Measurements from ENCODE around the gene CPSF7. TPM values are rescaled to one million over a fixed set of nuclear protein-coding genes. Genes with fewer than 3 reads are reported as not detected.
"Not testable (repeated sequence)": the region's sequence is repeated elsewhere in the genome, so short reads cannot be mapped to it uniquely, and the experiment has no call there.

Gene CPSF7
- total RNA-seq, 4 donors from 2014 or later = 43.6 to 65.1 (median 53.7) TPM

GRCh38 chr11:61392981-61393595 is 36.7 kb downstream of the CPSF7 start:
- in situ Hi-C loops (cut with MboI; ENCODE audit: low pct_ligation_motif_present in 1 of 4, low pct_unique_long_range_greater_than_20kb in 1 of 4, low sequenced_read_pairs in 3 of 4) = loop anchor here in 1 of 4 donors (25.0 kb wide), 1 partner anchor 131 kb away; no protein-coding TSS in a partner anchor
- Histone ChIP-seq H3K4me1 (peaks cover 4 to 17% (median 14%) of the 10 kb centered on the region in 4 donors), H3K9me3 (no peaks in the 10 kb centered on the region), H3K36me3 (peaks cover 0 to 27% (median 0%) of the 10 kb centered on the region in 4 donors), H3K27me3 (no peaks in the 10 kb centered on the region), H3K27ac (peak overlapping the region; percentile 83 to 88 (median 86)), H3K4me3 (peak overlapping the region; percentile 30 to 86 (median 69))
- DNase-seq = no peak
- TF ChIP-seq POLR2AphosphoS5 (IDR thresholded peaks at IDR 0.05) = no peak
- TF ChIP-seq EP300 (IDR thresholded peaks at IDR 0.05; ENCODE audit: low read depth) = no peak
- WGBS, 2 donors (ENCODE audit: low coverage in 1 of 2) = 0 to 1% methylated on average over 5 to 15 of the region's 15 CpGs
- intact Hi-C loops (cut with DNase I; ENCODE audit: low total_unique reads) = no loop called here

GRCh38 chr11:61390161-61390560 is 39.6 kb downstream of the CPSF7 start:
- Histone ChIP-seq H3K4me1 (peaks cover 4 to 23% (median 15%) of the 10 kb centered on the region in 4 donors), H3K27me3 (no peaks in the 10 kb centered on the region), H3K4me3 (no peak overlapping the region), H3K36me3 (peaks cover 0 to 4% (median 0%) of the 10 kb centered on the region in 4 donors), H3K9me3 (no peaks in the 10 kb centered on the region), H3K27ac (no peak overlapping the region)
- 76 to 86% methylated on average over 1 of the region's 1 CpG for WGBS, 2 donors (ENCODE audit: low coverage in 1 of 2)
- intact Hi-C loops (cut with DNase I; ENCODE audit: low total_unique reads) = no loop called here
- TF ChIP-seq EP300 (IDR thresholded peaks at IDR 0.05; ENCODE audit: low read depth) (no peak), POLR2AphosphoS5 (IDR thresholded peaks at IDR 0.05) (no peak), POLR2A (IDR thresholded peaks at IDR 0.05) (no peak), CTCF (IDR thresholded peaks at IDR 0.05) (no peak)
- no peak for DNase-seq
- in situ Hi-C loops (cut with MboI; ENCODE audit: low pct_ligation_motif_present in 1 of 4, low pct_unique_long_range_greater_than_20kb in 1 of 4, low sequenced_read_pairs in 3 of 4) = loop anchor here in 1 of 4 donors (25.0 kb wide), 1 partner anchor 128 kb away; no protein-coding TSS in a partner anchor

GRCh38 chr11:61384271-61385242 is 45.2 kb downstream of the CPSF7 start:
- no peak overlapping the region for H3K4me3 ChIP-seq
- in situ Hi-C loops (cut with MboI; ENCODE audit: low pct_ligation_motif_present in 1 of 4, low pct_unique_long_range_greater_than_20kb in 1 of 4, low sequenced_read_pairs in 3 of 4) (loop anchor here (5.0 to 25.0 kb wide), 3 partner anchors 47 to 122 kb away; partner anchors contain the start of genes DDB1 (in 2 of the 4) and TKFC (in 2 of the 4)), intact Hi-C loops (cut with DNase I; ENCODE audit: low total_unique reads) (loop anchor here (2.0 kb wide), 1 partner anchor 48 kb away; no protein-coding TSS in a partner anchor)
- H3K9me3 ChIP-seq = no peaks in the 10 kb centered on the region
- 81 to 89% methylated on average over 3 to 15 of the region's 15 CpGs for WGBS, 2 donors (ENCODE audit: low coverage in 1 of 2)
- DNase-seq = no peak
- no peak overlapping the region for H3K27ac ChIP-seq
- H3K36me3 ChIP-seq = no peaks in the 10 kb centered on the region
- TF ChIP-seq POLR2AphosphoS5 (IDR thresholded peaks at IDR 0.05) = no peak
- TF ChIP-seq EP300 (IDR thresholded peaks at IDR 0.05; ENCODE audit: low read depth) = no peak
- H3K4me1 ChIP-seq = peaks cover 0 to 23% (median 7%) of the 10 kb centered on the region in 4 donors
- H3K27me3 ChIP-seq = no peaks in the 10 kb centered on the region

- not testable (repeated sequence) for H3K27me3 ChIP-seq, H3K36me3 ChIP-seq, DNase-seq, H3K4me3 ChIP-seq, H3K27ac ChIP-seq, H3K9me3 ChIP-seq
- 80 to 95% methylated on average over 3 to 5 of the region's 5 CpGs for WGBS, 2 donors (ENCODE audit: low coverage in 1 of 2)
- intact Hi-C loops (cut with DNase I; ENCODE audit: low total_unique reads) (loop anchor here (2.0 kb wide), 1 partner anchor 47 kb away; no protein-coding TSS in a partner anchor), in situ Hi-C loops (cut with MboI; ENCODE audit: low pct_ligation_motif_present in 1 of 4, low pct_unique_long_range_greater_than_20kb in 1 of 4, low sequenced_read_pairs in 3 of 4) (loop anchor here in 3 of 4 donors (10.0 to 25.0 kb wide), 2 partner anchors 49 to 122 kb away; partner anchors contain the start of genes DDB1 (in 2 of the 3) and TKFC (in 2 of the 3))
- H3K4me1 ChIP-seq = peaks cover 0 to 30% (median 7%) of the 10 kb centered on the region in 4 donors
Measured at GRCh38 chr11:61383859-61384258, 45.9 kb downstream of the CPSF7 start.

- no peaks in the 10 kb centered on the region for H3K27me3 ChIP-seq
- TF ChIP-seq EP300 (IDR thresholded peaks at IDR 0.05; ENCODE audit: low read depth) (peak; percentile 21), CTCF (IDR thresholded peaks at IDR 0.05) (no peak)
- peak overlapping the region in 3 of 4 donors; percentile 67 to 75 (median 71) for H3K27ac ChIP-seq
- in situ Hi-C loops (cut with MboI; ENCODE audit: low pct_ligation_motif_present in 1 of 4, low pct_unique_long_range_greater_than_20kb in 1 of 4, low sequenced_read_pairs in 3 of 4) (loop anchor here in 3 of 4 donors (10.0 to 25.0 kb wide), 2 partner anchors 46 to 119 kb away; partner anchors contain the start of genes DDB1 (in 2 of the 3) and TKFC (in 2 of the 3)), intact Hi-C loops (cut with DNase I; ENCODE audit: low total_unique reads) (no loop called here)
- no peaks in the 10 kb centered on the region for H3K9me3 ChIP-seq
- WGBS, 2 donors (ENCODE audit: low coverage in 1 of 2) = 56 to 65% methylated on average over 9 of the region's 9 CpGs
- no peaks in the 10 kb centered on the region for H3K36me3 ChIP-seq
- peaks cover 0 to 31% (median 7%) of the 10 kb centered on the region in 4 donors for H3K4me1 ChIP-seq
- H3K4me3 ChIP-seq = no peak overlapping the region
- DNase-seq = no peak
Measured at GRCh38 chr11:61380884-61381283, 48.9 kb downstream of the CPSF7 start.

Data from transverse colon (tissue), 4 donors.